Liver (tissue), 9 donors: ENCODE measurements around the gene PGC. TPM values are rescaled to one million over a fixed set of nuclear protein-coding genes. Genes with fewer than 3 reads are reported as not detected.

Source experiments
- DNase-seq: peaks from one replicate; pipeline ENCODE4 v3.0.0-alpha.2; 2017; ENCODE audit warnings: low spot score
- H3K27ac ChIP-seq, 2 donors: one replicate each; pipeline ENCODE4 v1.7.0; 2013; ENCODE audit warnings: inconsistent platforms in 2 of 2, low read length in 2 of 2, control low read depth in 1 of 2, low read depth in 1 of 2, mild to moderate bottlenecking in 1 of 2
- H3K27me3 ChIP-seq, 4 donors: one replicate each; pipeline versions ENCODE4 v1.6.1 to v1.7.0; 2013; ENCODE audit warnings: low read length in 3 of 4, inconsistent platforms in 1 of 4, mild to moderate bottlenecking in 1 of 4, moderate library complexity in 1 of 4; ENCODE audit not compliant: control insufficient read depth in 4 of 4, insufficient read depth in 4 of 4
- H3K36me3 ChIP-seq, 4 donors: one replicate each; pipeline versions ENCODE4 v1.6.1 to v1.7.0; 2013; ENCODE audit warnings: low read length in 3 of 4, mild to moderate bottlenecking in 3 of 4, low read depth in 1 of 4, moderate library complexity in 1 of 4; ENCODE audit not compliant: control insufficient read depth in 4 of 4, insufficient read depth in 3 of 4
- H3K4me1 ChIP-seq, 4 donors: one replicate each; pipeline versions ENCODE4 v1.6.1 to v1.7.0; 2013; ENCODE audit warnings: low read length in 3 of 4, mild to moderate bottlenecking in 3 of 4, moderate library complexity in 1 of 4; ENCODE audit not compliant: control insufficient read depth in 4 of 4, insufficient read depth in 4 of 4
- H3K4me3 ChIP-seq, 3 donors: one replicate each; pipeline versions ENCODE4 v1.6.1 to v1.7.0; 2013; ENCODE audit warnings: low read length in 3 of 3, control low read depth in 1 of 3, low read depth in 1 of 3, mild to moderate bottlenecking in 1 of 3
- H3K9ac ChIP-seq, 2 donors: one replicate each; pipeline ENCODE4 v1.7.0; 2013; ENCODE audit warnings: low read length in 2 of 2, mild to moderate bottlenecking in 2 of 2, moderate library complexity in 2 of 2, control low read depth in 1 of 2, low read depth in 1 of 2
- H3K9me3 ChIP-seq, 4 donors: one replicate each; pipeline versions ENCODE4 v1.6.1 to v1.7.0; 2013; ENCODE audit warnings: low read length in 3 of 4; ENCODE audit not compliant: control insufficient read depth in 4 of 4
- EGR1 ChIP-seq, 2 donors: IDR thresholded peaks; 2 replicates each; pipeline ENCODE4 v1.6.1; 2016 to 2018; ENCODE audit warnings: antibody characterized with exemption in 2 of 2, low read depth in 2 of 2
- FOXA1 ChIP-seq: IDR thresholded peaks from 2 replicates; pipeline ENCODE4 v1.6.1; 2016; ENCODE audit warnings: antibody characterized with exemption
- FOXA2 ChIP-seq: IDR thresholded peaks from 2 replicates; pipeline ENCODE4 v1.6.1; 2016; ENCODE audit warnings: antibody characterized with exemption
- GABPA ChIP-seq, 2 donors: IDR thresholded peaks in 1 of 2; conservative IDR thresholded peaks in 1 of 2; 2 replicates each; pipeline ENCODE4 v1.6.1; 2016; ENCODE audit warnings: antibody characterized with exemption in 2 of 2, mild to moderate bottlenecking in 1 of 2, moderate library complexity in 1 of 2
- HNF4A ChIP-seq, 2 donors: conservative IDR thresholded peaks; 2 replicates each; pipeline ENCODE4 v1.6.1; 2016; ENCODE audit warnings: antibody characterized with exemption in 2 of 2, mild to moderate bottlenecking in 2 of 2
- HNF4G ChIP-seq: IDR thresholded peaks from 2 replicates; pipeline ENCODE4 v1.6.1; 2016; ENCODE audit warnings: antibody characterized with exemption
- JUND ChIP-seq, 2 donors: IDR thresholded peaks; 2 replicates each; pipeline ENCODE4 v1.6.1; 2016; ENCODE audit warnings: antibody characterized with exemption in 2 of 2
- NR2F2 ChIP-seq: IDR thresholded peaks from 2 replicates; pipeline ENCODE4 v1.6.1; 2016; ENCODE audit warnings: antibody characterized with exemption
- RAD21 ChIP-seq, 2 donors: IDR thresholded peaks; 2 replicates each; pipeline ENCODE4 v1.6.1; 2016; ENCODE audit warnings: antibody characterized with exemption in 2 of 2, mild to moderate bottlenecking in 2 of 2
- RXRA ChIP-seq, 2 donors: IDR thresholded peaks; 2 replicates each; pipeline ENCODE4 v1.6.1; 2017 to 2018; ENCODE audit warnings: antibody characterized with exemption in 2 of 2, mild to moderate bottlenecking in 1 of 2
- SP1 ChIP-seq: IDR thresholded peaks from 2 replicates; pipeline ENCODE4 v1.6.1; 2018; ENCODE audit warnings: antibody characterized with exemption, mild to moderate bottlenecking
- TAF1 ChIP-seq: conservative IDR thresholded peaks from 2 replicates; pipeline ENCODE4 v1.6.1; 2016; ENCODE audit warnings: antibody characterized with exemption, mild to moderate bottlenecking
- YY1 ChIP-seq: IDR thresholded peaks from 2 replicates; pipeline ENCODE4 v1.6.1; 2016; ENCODE audit warnings: antibody characterized with exemption, mild to moderate bottlenecking
- WGBS: extraction: QIAGEN DNeasy Blood & Tissue Kit; methylation state at CpG from one replicate; pipeline ENCODE4 v1.1.7; 2013; 5-methylcytosine and 5-hydroxymethylcytosine counted together
- polyA plus RNA-seq, 2 donors: library from polyadenylated mRNA; stranded (reverse) in 1 of 2; unstranded in 1 of 2; fragments of 200-250 nt in 1 of 2; fragments of >200 nt in 1 of 2; fragmentation: Nextera tagmentation in 1 of 2; extraction: Ambion mirVana in 1 of 2; gene quantifications; one replicate each; pipeline versions ENCODE4 v1.2.1 to v1.2.3, GENCODE V29; 2013 to 2015
- total RNA-seq, 2 donors: library from RNA; depleted of rRNA; stranded (reverse); fragments of >200 nt; gene quantifications; one replicate each; pipeline ENCODE4 v1.2.3, GENCODE V29; 2014
- TF ChIP-seq, protein P1 (sequence below): IDR thresholded peaks from 2 replicates; pipeline ENCODE4 v1.6.1; 2016; ENCODE audit warnings: antibody characterized with exemption
- TF ChIP-seq, protein P2 (sequence below): IDR thresholded peaks from 2 replicates; pipeline ENCODE4 v1.6.1; 2016; ENCODE audit warnings: antibody characterized with exemption
- TF ChIP-seq, protein P3 (sequence below): IDR thresholded peaks from 2 replicates; pipeline ENCODE4 v1.6.1; 2016; ENCODE audit warnings: antibody characterized with exemption, mild to moderate bottlenecking
- TF ChIP-seq, protein P4 (sequence below): fragments of 150-350 bp; IDR thresholded peaks from 2 replicates; pipeline ENCODE4 v1.5.1; 2017; ENCODE audit warnings: improper control_type of control experiment, low read depth, low read length; ENCODE audit not compliant: missing input control
- TF ChIP-seq, protein P5 (sequence below): IDR thresholded peaks from 2 replicates; pipeline ENCODE4 v1.6.1; 2016; ENCODE audit warnings: antibody characterized with exemption
- donor health status: healthy.
- donor health status: healthy.
- donor health status: healthy.
- donor health status: healthy.
- donor health status: healthy.

Gene PGC
- total and polyA plus RNA-seq, 4 donors: 0.05 to 0.18 TPM; not detected in 2

DNA sequence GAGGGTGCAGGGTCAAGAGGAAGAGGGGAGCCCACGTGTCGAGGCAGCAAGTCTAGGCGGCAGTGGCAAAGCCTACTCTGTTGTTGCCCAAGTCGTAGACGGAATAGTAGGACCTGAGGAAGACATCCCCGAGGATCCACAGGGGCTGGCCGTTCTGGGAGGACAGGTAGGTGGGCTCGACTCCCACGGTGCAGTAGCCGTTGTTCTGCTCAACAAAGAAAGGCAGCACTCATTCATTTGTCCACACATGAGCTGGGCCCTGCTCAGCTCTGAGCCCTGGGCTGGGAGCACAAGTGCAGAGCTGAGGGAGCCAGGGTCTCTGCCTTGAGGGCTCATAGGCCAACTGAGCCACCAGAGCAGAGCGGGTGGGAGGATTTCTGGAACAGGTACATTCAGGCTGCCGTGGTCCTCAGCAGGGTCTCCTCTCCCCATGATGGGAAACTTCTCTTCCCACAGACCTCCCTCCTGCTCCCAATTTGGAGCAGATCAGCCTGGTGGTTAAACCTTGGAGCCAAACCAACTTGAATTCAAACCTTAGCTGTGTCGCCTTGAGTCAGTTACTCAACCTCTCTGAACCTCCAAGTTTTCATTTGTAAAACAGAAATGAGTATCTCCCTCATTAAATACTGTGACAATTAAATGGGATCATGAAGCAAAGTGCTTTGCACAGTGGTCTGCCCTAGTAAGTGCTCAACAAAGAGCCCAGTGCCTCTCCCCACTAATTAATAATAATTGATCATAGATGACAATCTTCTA lies 10.2 kb downstream of the PGC start:
- no peaks in the 10 kb centered on the region for H3K9me3 ChIP-seq
- WGBS: 89% methylated on average over 13 of the region's 13 CpGs
- no peak overlapping the region for H3K4me3 ChIP-seq
- H3K36me3 ChIP-seq: no peaks in the 10 kb centered on the region
- H3K27me3 ChIP-seq: no peaks in the 10 kb centered on the region
- peaks cover 0 to 13% (median 7%) of the 10 kb centered on the region in 4 donors for H3K4me1 ChIP-seq
- DNase-seq: no peak
- TF ChIP-seq FOXA1 (no peak), JUND (IDR thresholded peaks at IDR 0.05) (no peak), NR2F2 (no peak), TAF1 (no peak), YY1 (no peak), HNF4A (conservative IDR thresholded peaks at IDR 0.05) (no peak), GABPA (IDR thresholded peaks at IDR 0.05 in 1 of 2, conservative IDR thresholded peaks at IDR 0.05 in 1 of 2) (no peak), SP1 (no peak), HNF4G (no peak), EGR1 (IDR thresholded peaks at IDR 0.05; ENCODE audit: low read depth in 2 of 2) (no peak), RAD21 (IDR thresholded peaks at IDR 0.05) (no peak), RXRA (IDR thresholded peaks at IDR 0.05) (no peak), FOXA2 (no peak)
- TF ChIP-seq, protein P1, sequence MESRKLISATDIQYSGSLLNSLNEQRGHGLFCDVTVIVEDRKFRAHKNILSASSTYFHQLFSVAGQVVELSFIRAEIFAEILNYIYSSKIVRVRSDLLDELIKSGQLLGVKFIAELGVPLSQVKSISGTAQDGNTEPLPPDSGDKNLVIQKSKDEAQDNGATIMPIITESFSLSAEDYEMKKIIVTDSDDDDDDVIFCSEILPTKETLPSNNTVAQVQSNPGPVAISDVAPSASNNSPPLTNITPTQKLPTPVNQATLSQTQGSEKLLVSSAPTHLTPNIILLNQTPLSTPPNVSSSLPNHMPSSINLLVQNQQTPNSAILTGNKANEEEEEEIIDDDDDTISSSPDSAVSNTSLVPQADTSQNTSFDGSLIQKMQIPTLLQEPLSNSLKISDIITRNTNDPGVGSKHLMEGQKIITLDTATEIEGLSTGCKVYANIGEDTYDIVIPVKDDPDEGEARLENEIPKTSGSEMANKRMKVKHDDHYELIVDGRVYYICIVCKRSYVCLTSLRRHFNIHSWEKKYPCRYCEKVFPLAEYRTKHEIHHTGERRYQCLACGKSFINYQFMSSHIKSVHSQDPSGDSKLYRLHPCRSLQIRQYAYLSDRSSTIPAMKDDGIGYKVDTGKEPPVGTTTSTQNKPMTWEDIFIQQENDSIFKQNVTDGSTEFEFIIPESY: no peak
- TF ChIP-seq, protein P2, sequence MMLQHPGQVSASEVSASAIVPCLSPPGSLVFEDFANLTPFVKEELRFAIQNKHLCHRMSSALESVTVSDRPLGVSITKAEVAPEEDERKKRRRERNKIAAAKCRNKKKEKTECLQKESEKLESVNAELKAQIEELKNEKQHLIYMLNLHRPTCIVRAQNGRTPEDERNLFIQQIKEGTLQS: no peak
- TF ChIP-seq, protein P3, sequence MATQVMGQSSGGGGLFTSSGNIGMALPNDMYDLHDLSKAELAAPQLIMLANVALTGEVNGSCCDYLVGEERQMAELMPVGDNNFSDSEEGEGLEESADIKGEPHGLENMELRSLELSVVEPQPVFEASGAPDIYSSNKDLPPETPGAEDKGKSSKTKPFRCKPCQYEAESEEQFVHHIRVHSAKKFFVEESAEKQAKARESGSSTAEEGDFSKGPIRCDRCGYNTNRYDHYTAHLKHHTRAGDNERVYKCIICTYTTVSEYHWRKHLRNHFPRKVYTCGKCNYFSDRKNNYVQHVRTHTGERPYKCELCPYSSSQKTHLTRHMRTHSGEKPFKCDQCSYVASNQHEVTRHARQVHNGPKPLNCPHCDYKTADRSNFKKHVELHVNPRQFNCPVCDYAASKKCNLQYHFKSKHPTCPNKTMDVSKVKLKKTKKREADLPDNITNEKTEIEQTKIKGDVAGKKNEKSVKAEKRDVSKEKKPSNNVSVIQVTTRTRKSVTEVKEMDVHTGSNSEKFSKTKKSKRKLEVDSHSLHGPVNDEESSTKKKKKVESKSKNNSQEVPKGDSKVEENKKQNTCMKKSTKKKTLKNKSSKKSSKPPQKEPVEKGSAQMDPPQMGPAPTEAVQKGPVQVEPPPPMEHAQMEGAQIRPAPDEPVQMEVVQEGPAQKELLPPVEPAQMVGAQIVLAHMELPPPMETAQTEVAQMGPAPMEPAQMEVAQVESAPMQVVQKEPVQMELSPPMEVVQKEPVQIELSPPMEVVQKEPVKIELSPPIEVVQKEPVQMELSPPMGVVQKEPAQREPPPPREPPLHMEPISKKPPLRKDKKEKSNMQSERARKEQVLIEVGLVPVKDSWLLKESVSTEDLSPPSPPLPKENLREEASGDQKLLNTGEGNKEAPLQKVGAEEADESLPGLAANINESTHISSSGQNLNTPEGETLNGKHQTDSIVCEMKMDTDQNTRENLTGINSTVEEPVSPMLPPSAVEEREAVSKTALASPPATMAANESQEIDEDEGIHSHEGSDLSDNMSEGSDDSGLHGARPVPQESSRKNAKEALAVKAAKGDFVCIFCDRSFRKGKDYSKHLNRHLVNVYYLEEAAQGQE: no peak
- TF ChIP-seq, protein P4, sequence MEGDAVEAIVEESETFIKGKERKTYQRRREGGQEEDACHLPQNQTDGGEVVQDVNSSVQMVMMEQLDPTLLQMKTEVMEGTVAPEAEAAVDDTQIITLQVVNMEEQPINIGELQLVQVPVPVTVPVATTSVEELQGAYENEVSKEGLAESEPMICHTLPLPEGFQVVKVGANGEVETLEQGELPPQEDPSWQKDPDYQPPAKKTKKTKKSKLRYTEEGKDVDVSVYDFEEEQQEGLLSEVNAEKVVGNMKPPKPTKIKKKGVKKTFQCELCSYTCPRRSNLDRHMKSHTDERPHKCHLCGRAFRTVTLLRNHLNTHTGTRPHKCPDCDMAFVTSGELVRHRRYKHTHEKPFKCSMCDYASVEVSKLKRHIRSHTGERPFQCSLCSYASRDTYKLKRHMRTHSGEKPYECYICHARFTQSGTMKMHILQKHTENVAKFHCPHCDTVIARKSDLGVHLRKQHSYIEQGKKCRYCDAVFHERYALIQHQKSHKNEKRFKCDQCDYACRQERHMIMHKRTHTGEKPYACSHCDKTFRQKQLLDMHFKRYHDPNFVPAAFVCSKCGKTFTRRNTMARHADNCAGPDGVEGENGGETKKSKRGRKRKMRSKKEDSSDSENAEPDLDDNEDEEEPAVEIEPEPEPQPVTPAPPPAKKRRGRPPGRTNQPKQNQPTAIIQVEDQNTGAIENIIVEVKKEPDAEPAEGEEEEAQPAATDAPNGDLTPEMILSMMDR: no peak
- TF ChIP-seq, protein P5, sequence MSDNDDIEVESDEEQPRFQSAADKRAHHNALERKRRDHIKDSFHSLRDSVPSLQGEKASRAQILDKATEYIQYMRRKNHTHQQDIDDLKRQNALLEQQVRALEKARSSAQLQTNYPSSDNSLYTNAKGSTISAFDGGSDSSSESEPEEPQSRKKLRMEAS: no peak
- no peak overlapping the region for H3K27ac ChIP-seq
- no peak overlapping the region for H3K9ac ChIP-seq
